Measurements from ENCODE around the gene ADCY1.
A peak's percentile ranks its signal among the peaks of the same experiment; 100 is the strongest.
"Not testable (repeated sequence)": the region's sequence is repeated elsewhere in the genome, so short reads cannot be mapped to it uniquely, and the experiment has no call there.

- peak in 1 of 6 experiments; percentile 14 for TF ChIP-seq CTCF (IDR thresholded peaks at IDR 0.05)
- TF ChIP-seq POLR2A (IDR thresholded peaks at IDR 0.05): not testable (repeated sequence)
Measured at GRCh38 chr7:45756757-45757156, 182.6 kb downstream of the ADCY1 start.

All from Peyer's patch (tissue), 4 donors.